Muscle layer of colon (tissue), 2 donors: ENCODE results near the gene CCZ1B.
"Not testable (repeated sequence)": the region's sequence is repeated elsewhere in the genome, so short reads cannot be mapped to it uniquely, and the experiment has no call there.

Source experiments
- H3K27ac ChIP-seq: one replicate; pipeline ENCODE4 v1.7.0; 2013; ENCODE audit warnings: low read depth, mild to moderate bottlenecking, low read length, moderate library complexity
- H3K27me3 ChIP-seq, 2 donors: one replicate each; pipeline ENCODE4 v1.7.0; 2013; ENCODE audit warnings: low read length in 2 of 2, mild to moderate bottlenecking in 2 of 2; ENCODE audit not compliant: insufficient read depth in 2 of 2, control insufficient read depth in 1 of 2
- H3K36me3 ChIP-seq: one replicate; pipeline ENCODE4 v1.7.0; 2013; ENCODE audit warnings: mild to moderate bottlenecking, low read length; ENCODE audit not compliant: insufficient read depth
- H3K4me1 ChIP-seq: one replicate; pipeline ENCODE4 v1.7.0; 2013; ENCODE audit warnings: mild to moderate bottlenecking, low read length; ENCODE audit not compliant: insufficient read depth
- H3K4me3 ChIP-seq, 2 donors: one replicate each; pipeline ENCODE4 v1.7.0; 2013; ENCODE audit warnings: low read length in 2 of 2, low read depth in 1 of 2, mild to moderate bottlenecking in 1 of 2, moderate library complexity in 1 of 2
- H3K9ac ChIP-seq: one replicate; pipeline ENCODE4 v1.7.0; 2013; ENCODE audit warnings: low read length
- H3K9me3 ChIP-seq: one replicate; pipeline ENCODE4 v1.7.0; 2013; ENCODE audit warnings: mild to moderate bottlenecking, low read length
- donor health status: abdominal sarcoma.
- donor health status: Adenocarcinoma of cecum.

Gene CCZ1B

GRCh38 chr7:6792113-6792872 is 33.8 kb downstream of the CCZ1B start:
- H3K27me3 ChIP-seq, H3K4me3 ChIP-seq, H3K4me1 ChIP-seq, H3K36me3 ChIP-seq, H3K27ac ChIP-seq, H3K9ac ChIP-seq, H3K9me3 ChIP-seq: not testable (repeated sequence)

- H3K4me3 ChIP-seq, H3K27me3 ChIP-seq, H3K36me3 ChIP-seq, H3K9ac ChIP-seq, H3K4me1 ChIP-seq, H3K9me3 ChIP-seq, H3K27ac ChIP-seq: not testable (repeated sequence)
Measured at GRCh38 chr7:6789353-6789752, 36.7 kb downstream of the CCZ1B start.

- H3K9me3 ChIP-seq, H3K36me3 ChIP-seq, H3K4me1 ChIP-seq, H3K4me3 ChIP-seq, H3K9ac ChIP-seq, H3K27ac ChIP-seq, H3K27me3 ChIP-seq: not testable (repeated sequence)
Measured at GRCh38 chr7:6781581-6781980, 44.5 kb downstream of the CCZ1B start.

GRCh38 chr7:6761186-6761585 is 64.9 kb downstream of the CCZ1B start:
- not testable (repeated sequence) for H3K9ac ChIP-seq, H3K4me1 ChIP-seq, H3K4me3 ChIP-seq, H3K36me3 ChIP-seq, H3K27me3 ChIP-seq, H3K27ac ChIP-seq, H3K9me3 ChIP-seq

- not testable (repeated sequence) for H3K4me1 ChIP-seq, H3K27me3 ChIP-seq, H3K27ac ChIP-seq, H3K36me3 ChIP-seq, H3K9me3 ChIP-seq, H3K9ac ChIP-seq, H3K4me3 ChIP-seq
Measured at GRCh38 chr7:6753964-6754363, 72.1 kb downstream of the CCZ1B start, which contains the start of gene RSPH10B2. RSPH10B2 (plus strand) TSS chr7:6754103; CDS start chr7:6757678, 3,575 bp downstream.

GRCh38 chr7:6750173-6750572 is 75.9 kb downstream of the CCZ1B start:
- not testable (repeated sequence) for H3K27ac ChIP-seq, H3K9ac ChIP-seq, H3K27me3 ChIP-seq, H3K36me3 ChIP-seq, H3K4me3 ChIP-seq, H3K4me1 ChIP-seq, H3K9me3 ChIP-seq

GRCh38 chr7:6749335-6749734 is 76.7 kb downstream of the CCZ1B start:
- H3K9ac ChIP-seq, H3K4me3 ChIP-seq, H3K9me3 ChIP-seq, H3K27me3 ChIP-seq, H3K4me1 ChIP-seq, H3K36me3 ChIP-seq, H3K27ac ChIP-seq: not testable (repeated sequence)
